ENCODE results near the gene GNAT1.

GRCh38 chr3:50245831-50246516 is 54.6 kb downstream of the GNAT1 start:
- TF ChIP-seq CTCF (IDR thresholded peaks at IDR 0.05) = peak; percentile 97 to 98 (median 98)
- no peak for TF ChIP-seq POLR2A (IDR thresholded peaks at IDR 0.05)
- peak; percentile 47 to 59 for TF ChIP-seq POLR2AphosphoS5 (IDR thresholded peaks at IDR 0.05)

Measured in upper lobe of left lung (tissue), 4 donors.